Right atrium auricular region (tissue), 2 donors: ENCODE data around the gene CDC42BPA. TPM values are rescaled to one million over a fixed set of nuclear protein-coding genes. Genes with fewer than 3 reads are reported as not detected.

Experiments used
- DNase-seq: peaks from one replicate; pipeline ENCODE4 v3.0.0-alpha.2; 2019; ENCODE audit warnings: low spot score
- H3K27ac ChIP-seq, 2 donors: fragments of 200-600 bp; sonication (generic); 1 replicate in 1 of 2; 2 replicates in 1 of 2; pipeline ENCODE4 v1.5.1; 2016 to 2019
- H3K27me3 ChIP-seq, 2 donors: fragments of 200-600 bp; sonication (generic); one replicate each; pipeline versions ENCODE4 v1.5.1 to v1.6.0; 2017 to 2019
- H3K36me3 ChIP-seq: fragments of 200-600 bp; sonication (generic); one replicate; pipeline ENCODE4 v1.5.1; 2016
- H3K4me1 ChIP-seq, 2 donors: fragments of 200-600 bp; sonication (generic); one replicate each; pipeline versions ENCODE4 v1.5.1 to v1.6.0; 2017 to 2019
- H3K4me3 ChIP-seq, 2 donors: fragments of 200-600 bp; sonication (generic); 1 replicate in 1 of 2; 2 replicates in 1 of 2; pipeline ENCODE4 v1.5.1; 2017 to 2019; ENCODE audit warnings: mild to moderate bottlenecking in 1 of 2, moderate library complexity in 1 of 2
- H3K9me3 ChIP-seq, 2 donors: fragments of 200-600 bp; sonication (generic); one replicate each; pipeline ENCODE4 v1.5.1; 2019
- CTCF ChIP-seq, 2 donors: fragments of 200-600 bp; sonication (generic); IDR thresholded peaks; one replicate each; pipeline ENCODE4 v1.5.1; 2019; ENCODE audit warnings: antibody characterized with exemption in 2 of 2
- total RNA-seq, 2 donors: library from RNA; depleted of rRNA; stranded (reverse); fragments of >200 nt; gene quantifications; one replicate each; pipeline ENCODE4 v1.1.0, GENCODE V29; 2016

The CDC42BPA gene
- total RNA-seq, 2 donors from 2014 or later: 26.0 to 32.0 TPM

DNA sequence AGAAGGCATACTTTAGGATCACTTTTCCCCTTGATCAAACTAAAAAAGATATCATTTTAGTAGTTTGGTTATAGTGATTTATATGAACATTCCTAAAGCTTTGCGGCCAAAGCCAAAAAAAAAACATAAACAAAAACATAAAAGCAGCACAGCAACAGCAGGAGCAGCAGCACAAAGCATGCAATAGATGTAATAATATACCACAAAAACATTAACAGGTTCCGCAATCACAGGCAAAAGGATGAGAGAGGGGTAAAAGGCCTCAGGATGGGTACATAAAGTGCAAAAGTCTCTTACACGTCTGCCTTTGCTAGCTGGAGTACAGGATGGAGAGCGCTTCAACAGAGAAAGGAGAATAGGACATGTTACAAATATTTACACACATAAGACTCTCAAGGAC lies 259.2 kb downstream of the CDC42BPA start:
- H3K4me1 ChIP-seq: no peaks in the 10 kb centered on the region
- no peaks in the 10 kb centered on the region for H3K36me3 ChIP-seq
- TF ChIP-seq CTCF (IDR thresholded peaks at IDR 0.05): no peak

GRCh38 chr1:227058321-227058751 lies 260.0 kb downstream of the CDC42BPA start:
- Histone ChIP-seq H3K27me3 (no peaks in the 10 kb centered on the region), H3K27ac (no peak overlapping the region), H3K4me1 (no peaks in the 10 kb centered on the region), H3K36me3 (no peaks in the 10 kb centered on the region), H3K4me3 (no peak overlapping the region), H3K9me3 (no peaks in the 10 kb centered on the region)
- no peak for TF ChIP-seq CTCF (IDR thresholded peaks at IDR 0.05)
- no peak for DNase-seq

More for the DNA sequence above, 259.2 kb downstream of the CDC42BPA start:
- DNase-seq: no peak
- Histone ChIP-seq H3K27me3 (no peaks in the 10 kb centered on the region), H3K9me3 (no peaks in the 10 kb centered on the region), H3K27ac (no peak overlapping the region), H3K4me3 (no peak overlapping the region)

DNA sequence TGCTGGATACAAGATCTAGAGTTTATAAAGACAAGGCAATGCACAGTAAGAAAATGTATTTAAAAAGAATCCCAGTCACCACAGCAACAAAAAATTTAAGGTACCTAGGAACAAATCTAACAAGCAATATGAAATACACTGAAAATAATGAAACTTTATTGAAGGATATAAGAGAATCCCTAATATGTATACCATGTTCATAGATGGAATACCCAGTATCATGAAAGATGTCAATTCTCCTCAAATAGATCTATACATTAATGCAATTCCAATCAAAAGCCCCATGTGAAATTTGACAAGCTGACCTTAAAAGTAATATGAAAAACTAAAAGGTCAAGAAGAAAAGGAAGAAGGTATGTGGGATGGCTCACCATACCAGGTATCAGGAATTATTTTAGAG lies 269.0 kb downstream of the CDC42BPA start:
- Histone ChIP-seq H3K27ac (no peak overlapping the region), H3K27me3 (no peaks in the 10 kb centered on the region), H3K4me3 (no peak overlapping the region), H3K4me1 (no peaks in the 10 kb centered on the region), H3K36me3 (peaks cover 18% of the 10 kb centered on the region), H3K9me3 (no peaks in the 10 kb centered on the region)
- DNase-seq: no peak
- no peak for TF ChIP-seq CTCF (IDR thresholded peaks at IDR 0.05)

DNA sequence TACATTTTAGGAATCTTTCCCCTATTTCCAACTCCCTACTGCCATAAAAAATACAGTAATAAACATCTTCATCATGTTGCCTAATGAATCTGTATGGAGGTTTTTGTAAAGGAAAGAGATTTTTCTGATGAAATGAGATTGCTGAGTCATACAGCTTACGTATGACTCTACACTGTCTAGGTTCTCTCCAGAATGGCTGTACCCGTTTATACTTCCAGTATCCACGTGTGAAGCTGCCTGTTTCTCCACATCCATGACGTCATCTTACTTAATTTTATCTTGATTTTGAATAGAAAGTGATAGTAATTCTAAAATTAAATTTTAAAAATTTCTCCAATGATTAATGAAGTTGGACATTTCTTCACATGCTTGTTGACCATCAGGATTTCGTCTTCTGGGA lies 274.5 kb downstream of the CDC42BPA start:
- no peak overlapping the region for H3K27ac ChIP-seq
- no peak for TF ChIP-seq CTCF (IDR thresholded peaks at IDR 0.05)
- H3K4me3 ChIP-seq: no peak overlapping the region
- H3K4me1 ChIP-seq: no peaks in the 10 kb centered on the region
- no peak for DNase-seq
- H3K36me3 ChIP-seq: peaks cover 33% of the 10 kb centered on the region
- H3K9me3 ChIP-seq: no peaks in the 10 kb centered on the region
- no peaks in the 10 kb centered on the region for H3K27me3 ChIP-seq

- H3K27ac ChIP-seq: no peak overlapping the region
- H3K36me3 ChIP-seq: peaks cover 33% of the 10 kb centered on the region
- H3K4me3 ChIP-seq: no peak overlapping the region
- TF ChIP-seq CTCF (IDR thresholded peaks at IDR 0.05): no peak
- H3K4me1 ChIP-seq: no peaks in the 10 kb centered on the region
- H3K9me3 ChIP-seq: no peaks in the 10 kb centered on the region
- DNase-seq: no peak
- H3K27me3 ChIP-seq: no peaks in the 10 kb centered on the region
These were observed 276.0 kb downstream of the CDC42BPA start for GRCh38 chr1:227042292-227042691.

GRCh38 chr1:227038401-227038800 lies 279.9 kb downstream of the CDC42BPA start:
- no peak for TF ChIP-seq CTCF (IDR thresholded peaks at IDR 0.05)
- DNase-seq: no peak

More at GRCh38 chr1:227038401-227038800, 279.9 kb downstream of the CDC42BPA start:
- Histone ChIP-seq H3K9me3 (no peaks in the 10 kb centered on the region), H3K27me3 (no peaks in the 10 kb centered on the region), H3K36me3 (peaks cover 37% of the 10 kb centered on the region), H3K4me1 (no peaks in the 10 kb centered on the region), H3K4me3 (no peak overlapping the region), H3K27ac (no peak overlapping the region)
